Measurements from ENCODE around the gene ZNF222. TPM values are rescaled to one million over a fixed set of nuclear protein-coding genes. Genes with fewer than 3 reads are reported as not detected.

The ZNF222 gene
- total and polyA plus RNA-seq, 2 of the 4 experiments (the other 2 are of a cell fraction): 3.2 to 7.0 TPM

GRCh38 chr19:44021221-44021620, 4.0 kb upstream of the ZNF222 start:
- no peak for DNase-seq
- Histone ChIP-seq H2BK5ac (ENCODE audit: low read depth, low read length, poor library complexity, severe bottlenecking) (no peak overlapping the region), H3K79me1 (ENCODE audit: low read depth in 1 of 2, low read length in 2 of 2) (peaks cover 4 to 15% of the 10 kb centered on the region in 2 experiments), H3K27ac (ENCODE audit: insufficient read depth, low read length) (no peak overlapping the region), H2AK9ac (replicated peaks; ENCODE audit: low read depth, low read length, poor library complexity) (no peak overlapping the region), H3K18ac (ENCODE audit: low read depth, low read length) (no peak overlapping the region), H2AK5ac (ENCODE audit: low read depth, low read length) (no peak overlapping the region), H3K9me1 (ENCODE audit: insufficient read depth, low read length) (peaks cover 8% of the 10 kb centered on the region; the same call in 1 of the 2 replicates), H4K20me1 (ENCODE audit: insufficient read depth, low read length) (no peaks in the 10 kb centered on the region), H4K5ac (ENCODE audit: low read depth, low read length) (no peak overlapping the region), H3K56ac (ENCODE audit: extremely low read depth, insufficient read depth, low read length) (no peak overlapping the region), H3K4me3 (ENCODE audit: insufficient read depth, low read depth, low read length) (no peak overlapping the region), H3K9ac (ENCODE audit: low read depth, low read length) (no peak overlapping the region), H2AFZ (replicated peaks; ENCODE audit: low read length, poor library complexity) (no peak overlapping the region), H3K4me2 (ENCODE audit: low read depth, low read length) (no peak overlapping the region), H3K4ac (ENCODE audit: low read depth, low read length) (no peak overlapping the region), H4K8ac (ENCODE audit: low read depth in 2 of 2, low read length in 2 of 2) (no peak overlapping the region), H3K23ac (ENCODE audit: low read depth, low read length) (no peak overlapping the region), H4K91ac (ENCODE audit: insufficient read depth, low read depth, low read length) (no peak overlapping the region), H3K4me1 (ENCODE audit: control insufficient read depth, insufficient read depth, low read length) (no peaks in the 10 kb centered on the region; the same call in 1 of the 2 replicates), H2BK20ac (ENCODE audit: low read depth, low read length) (no peak overlapping the region), H3K9me3 (ENCODE audit: control insufficient read depth, insufficient read depth, low read length) (no peaks in the 10 kb centered on the region), H3K36me3 (ENCODE audit: control insufficient read depth, insufficient read depth, low read length) (no peaks in the 10 kb centered on the region), H2BK15ac (ENCODE audit: low read depth, low read length) (no peak overlapping the region), H2BK120ac (ENCODE audit: low read depth, low read length) (no peak overlapping the region), H3K14ac (replicated peaks; ENCODE audit: low read depth, low read length) (no peak overlapping the region), H3K27me3 (ENCODE audit: control insufficient read depth, insufficient read depth, low read length) (no peaks in the 10 kb centered on the region)
- BruUV-seq (replicated peaks): no TSS peak
- dilution Hi-C loops (cut with HindIII; ENCODE audit: low sequenced_read_pairs, unreplicated experiment) (no loop called here), intact Hi-C loops (cut with micrococcal nuclease) (no loop called here), in situ Hi-C loops (cut with MboI; ENCODE audit: low sequenced_read_pairs) (no loop called here)
- ChIA-PET POLR2A (ENCODE audit: unreplicated experiment) (no interaction called here), CTCF (no interaction called here)
- TF ChIP-seq USF2 (IDR thresholded peaks at IDR 0.05; ENCODE audit: low read depth, low read length) (no peak), MAFK (IDR thresholded peaks at IDR 0.05; ENCODE audit: low read depth, low read length) (no peak), FOS (IDR thresholded peaks at IDR 0.05; ENCODE audit: low read depth, low read length) (no peak), CEBPB (IDR thresholded peaks at IDR 0.05; ENCODE audit: low read depth, low read length) (no peak), POLR2A (IDR thresholded peaks at IDR 0.05; ENCODE audit: low read depth, low read length) (no peak), SMC3 (IDR thresholded peaks at IDR 0.05; ENCODE audit: low read depth, low read length) (no peak), RAD21 (IDR thresholded peaks at IDR 0.05; ENCODE audit: low read length) (no peak), RCOR1 (IDR thresholded peaks at IDR 0.05; ENCODE audit: insufficient replicate concordance, low read length) (no peak), ELK1 (IDR thresholded peaks at IDR 0.05; ENCODE audit: borderline replicate concordance, low read depth, low read length) (no peak), CHD1 (IDR thresholded peaks at IDR 0.05; ENCODE audit: low read depth, low read length) (no peak), MXI1 (IDR thresholded peaks at IDR 0.05; ENCODE audit: borderline replicate concordance, low read depth, low read length) (no peak), RFX5 (IDR thresholded peaks at IDR 0.05; ENCODE audit: low read depth, low read length) (no peak), BHLHE40 (IDR thresholded peaks at IDR 0.05; ENCODE audit: low read depth, low read length) (no peak)
- ATAC-seq (ENCODE audit: low read depth): no peak
